H9 (cell line): ENCODE data around the gene USP20. TPM values are rescaled to one million over a fixed set of nuclear protein-coding genes. Genes with fewer than 3 reads are reported as not detected.

Experiments used
- DNase-seq: peaks from one replicate; pipeline ENCODE4 v3.0.0-alpha.2; 2017
- H2AFZ ChIP-seq: one replicate; pipeline ENCODE4 v1.6.1; 2013; ENCODE audit warnings: mild to moderate bottlenecking, low read length, control low read depth, moderate library complexity
- H2AK5ac ChIP-seq: 2 replicates; pipeline ENCODE4 v1.6.1; 2013; ENCODE audit warnings: low read length, control low read depth, mixed read lengths; ENCODE audit not compliant: insufficient read length
- H2BK120ac ChIP-seq: one replicate; pipeline ENCODE4 v1.6.1; 2013; ENCODE audit warnings: low read depth, mild to moderate bottlenecking, low read length, control low read depth, inconsistent platforms; ENCODE audit not compliant: poor library complexity, severe bottlenecking
- H2BK12ac ChIP-seq: 2 replicates; pipeline ENCODE4 v1.6.1; 2013; ENCODE audit warnings: low read length, control low read depth, mixed read lengths, low read depth; ENCODE audit not compliant: insufficient read length
- H2BK15ac ChIP-seq: 2 replicates; pipeline ENCODE4 v1.6.1; 2013; ENCODE audit warnings: low read depth, low read length, control low read depth
- H2BK20ac ChIP-seq: one replicate; pipeline ENCODE4 v1.6.1; 2013; ENCODE audit warnings: low read depth, mild to moderate bottlenecking, low read length, control low read depth, inconsistent platforms; ENCODE audit not compliant: poor library complexity, severe bottlenecking
- H2BK5ac ChIP-seq: 2 replicates; pipeline ENCODE4 v1.6.1; 2013; ENCODE audit warnings: low read length, control low read depth, mixed read lengths; ENCODE audit not compliant: insufficient read length
- H3K14ac ChIP-seq: 2 replicates; pipeline ENCODE4 v1.6.1; 2013; ENCODE audit warnings: low read length, control low read depth; ENCODE audit not compliant: insufficient read depth
- H3K18ac ChIP-seq: 2 replicates; pipeline ENCODE4 v1.6.1; 2013; ENCODE audit warnings: low read depth, mild to moderate bottlenecking, mixed read lengths, low read length, control low read depth; ENCODE audit not compliant: insufficient read length
- H3K23ac ChIP-seq: 2 replicates; pipeline ENCODE4 v1.6.1; 2013; ENCODE audit warnings: low read length, control low read depth, mixed read lengths, low read depth; ENCODE audit not compliant: insufficient read length
- H3K23me2 ChIP-seq: 2 replicates; pipeline ENCODE4 v1.6.1; 2013; ENCODE audit warnings: low read depth, mild to moderate bottlenecking, mixed read lengths, low read length, control low read depth; ENCODE audit not compliant: insufficient read length, poor library complexity, severe bottlenecking
- H3K27ac ChIP-seq: 2 replicates; pipeline ENCODE4 v1.5.1; 2013; ENCODE audit warnings: low read length, control low read depth, mixed read lengths, low read depth; ENCODE audit not compliant: insufficient read length
- H3K27me3 ChIP-seq: 2 replicates; pipeline ENCODE4 v1.6.1; 2013; ENCODE audit warnings: low read length, control low read depth, inconsistent platforms; ENCODE audit not compliant: insufficient read depth
- H3K4ac ChIP-seq: 2 replicates; pipeline ENCODE4 v1.6.1; 2013; ENCODE audit warnings: low read depth, mild to moderate bottlenecking, control low read depth, inconsistent platforms, low read length, moderate library complexity
- H3K4me1 ChIP-seq: 2 replicates; pipeline ENCODE4 v1.6.1; 2013; ENCODE audit warnings: low read length, control low read depth, inconsistent platforms; ENCODE audit not compliant: insufficient read depth
- H3K4me2 ChIP-seq: 2 replicates; pipeline ENCODE4 v1.6.1; 2013; ENCODE audit warnings: low read length, control low read depth, mixed read lengths; ENCODE audit not compliant: insufficient read length, insufficient read depth
- H3K56ac ChIP-seq: 2 replicates; pipeline ENCODE4 v1.6.1; 2013; ENCODE audit warnings: low read depth, mild to moderate bottlenecking, mixed read lengths, low read length, control low read depth; ENCODE audit not compliant: insufficient read length
- H3K79me1 ChIP-seq: 2 replicates; pipeline ENCODE4 v1.6.1; 2013; ENCODE audit warnings: low read depth, mild to moderate bottlenecking, moderate library complexity, low read length, control low read depth, inconsistent platforms; ENCODE audit not compliant: insufficient read depth, poor library complexity, severe bottlenecking
- H3K79me2 ChIP-seq: 2 replicates; pipeline ENCODE4 v1.6.1; 2013; ENCODE audit warnings: low read length, control low read depth, inconsistent platforms; ENCODE audit not compliant: insufficient read depth
- H3K9ac ChIP-seq: 2 replicates; pipeline ENCODE4 v1.6.1; 2013; ENCODE audit warnings: low read length, control low read depth, mixed read lengths; ENCODE audit not compliant: insufficient read length; ENCODE audit errors: extremely low read depth
- H3K9me3 ChIP-seq: one replicate; pipeline ENCODE4 v1.6.1; 2013; ENCODE audit warnings: low read depth, low read length, inconsistent platforms; ENCODE audit not compliant: control insufficient read depth
- H3T11ph ChIP-seq: one replicate; pipeline ENCODE4 v1.6.1; 2013; ENCODE audit warnings: mild to moderate bottlenecking, low read length, control low read depth, inconsistent platforms
- H4K20me1 ChIP-seq: one replicate; pipeline ENCODE4 v1.6.1; 2013; ENCODE audit not compliant: control insufficient read depth, insufficient read length, insufficient read depth
- H4K5ac ChIP-seq: 2 replicates; pipeline ENCODE4 v1.6.1; 2013; ENCODE audit warnings: low read depth, mild to moderate bottlenecking, mixed read lengths, low read length, control low read depth; ENCODE audit not compliant: insufficient read length
- H4K8ac ChIP-seq: replicated peaks from 2 replicates; pipeline ENCODE4 v1.6.1; 2013; ENCODE audit warnings: low read length, control low read depth, mixed read lengths, low read depth; ENCODE audit not compliant: insufficient read length
- H4K91ac ChIP-seq: 2 replicates; pipeline ENCODE4 v1.6.1; 2013; ENCODE audit warnings: low read depth, mild to moderate bottlenecking, moderate library complexity, mixed read lengths, low read length, control low read depth; ENCODE audit not compliant: insufficient read length
- H3K27ac Mint-ChIP-seq, 3 experiments: 2 replicates in 2 of 3; 3 replicates in 1 of 3; pipeline ENCODE4 v1.8.0; 2020 to 2021; ENCODE audit warnings: mixed read lengths in 3 of 3, mild to moderate bottlenecking in 1 of 3, moderate library complexity in 1 of 3
- H3K27me3 Mint-ChIP-seq: 2 replicates; pipeline ENCODE4 v1.8.0; 2021; ENCODE audit warnings: low read depth, mild to moderate bottlenecking, moderate library complexity, mixed read lengths
- H3K36me3 Mint-ChIP-seq, 3 experiments: 2 replicates in 2 of 3; 3 replicates in 1 of 3; pipeline ENCODE4 v1.8.0; 2020 to 2021; ENCODE audit warnings: low read depth in 3 of 3, mixed read lengths in 3 of 3; ENCODE audit not compliant: insufficient read depth in 1 of 3
- H3K4me1 Mint-ChIP-seq, 2 experiments: 2 replicates each; pipeline ENCODE4 v1.8.0; 2020; ENCODE audit warnings: mixed read lengths in 2 of 2
- H3K4me3 Mint-ChIP-seq, 2 experiments: 2 replicates in 1 of 2; 3 replicates in 1 of 2; pipeline ENCODE4 v1.8.0; 2020 to 2021; ENCODE audit warnings: mild to moderate bottlenecking in 2 of 2, mixed read lengths in 2 of 2, moderate library complexity in 1 of 2
- H3K9me3 Mint-ChIP-seq, 2 experiments: 2 replicates in 1 of 2; 3 replicates in 1 of 2; pipeline ENCODE4 v1.8.0; 2020; ENCODE audit warnings: mild to moderate bottlenecking in 2 of 2, mixed read lengths in 2 of 2, moderate library complexity in 1 of 2
- WGBS: extraction: QIAGEN DNeasy Blood & Tissue Kit; methylation state at CpG from one replicate; pipeline ENCODE4 v1.1.7; 2013; ENCODE audit warnings: missing lambda C conversion rate, low lambda C conversion rate, mixed read lengths; ENCODE audit not compliant: insufficient read length; ENCODE audit errors: extremely low coverage; 5-methylcytosine and 5-hydroxymethylcytosine counted together
- total RNA-seq: library from RNA; stranded (reverse); gene quantifications from 2 replicates; pipeline ENCODE4 v1.2.1, GENCODE V29; 2021
- TF ChIP-seq, protein P1 (sequence below): fragments of 200-600 bp; sonication (generic); conservative IDR thresholded peaks from 3 replicates; pipeline ENCODE4 v1.8.0; 2021; ENCODE audit warnings: antibody characterized with exemption, mild to moderate bottlenecking

Gene USP20
- total RNA-seq, 1 experiment from 2014 or later: 20.9 TPM

DNA sequence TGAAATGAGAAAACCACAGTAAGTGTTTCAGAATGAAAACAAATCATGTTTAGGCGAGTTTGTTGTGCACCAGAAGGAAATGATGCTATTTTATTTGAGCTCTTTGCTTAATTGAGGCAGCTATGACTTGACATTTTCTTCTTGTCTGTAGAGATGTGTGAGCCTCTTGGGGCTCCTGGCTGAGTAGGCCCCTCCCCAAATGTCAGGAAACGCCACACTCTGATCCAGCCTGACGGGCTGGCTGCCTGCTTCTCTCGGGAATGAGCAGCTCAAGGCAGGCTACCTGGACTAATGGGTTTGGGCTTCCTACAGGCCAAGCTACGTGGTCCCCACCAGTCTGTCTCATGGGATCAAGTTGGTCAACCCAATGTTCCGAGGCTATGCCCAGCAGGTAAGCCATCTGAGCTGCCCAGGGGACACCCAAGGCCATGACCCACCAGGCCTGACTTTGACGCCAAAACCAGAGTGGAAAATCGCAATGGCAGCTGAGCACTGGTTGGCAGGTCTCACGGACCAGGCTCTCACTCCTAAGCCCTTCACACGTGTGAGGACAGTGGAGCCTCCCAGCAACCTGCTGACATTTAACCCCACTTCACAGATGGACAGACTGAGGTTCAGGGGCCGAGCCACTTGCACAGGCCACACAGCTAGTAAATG, 29.9 kb downstream of the USP20 start:
- H3K9ac ChIP-seq: no peak overlapping the region
- H2BK20ac ChIP-seq: no peak overlapping the region
- Mint-ChIP-seq H3K4me3 (no peak overlapping the region), H3K36me3 (peaks cover 10 to 37% (median 30%) of the 10 kb centered on the region in 3 experiments; a peak in 6 of 7 replicates), H3K4me1 (no peaks in the 10 kb centered on the region), H3K9me3 (no peaks in the 10 kb centered on the region), H3K27ac (no peak overlapping the region), H3K27me3 (no peaks in the 10 kb centered on the region)
- no peaks in the 10 kb centered on the region for H3K9me3 ChIP-seq
- H3K79me1 ChIP-seq: no peaks in the 10 kb centered on the region
- H3K4me2 ChIP-seq: no peak overlapping the region
- H3K23me2 ChIP-seq: no peaks in the 10 kb centered on the region
- no peak overlapping the region for H3K23ac ChIP-seq
- H2BK5ac ChIP-seq: no peak overlapping the region
- no peaks in the 10 kb centered on the region for H3K79me2 ChIP-seq
- no peak overlapping the region for H3K18ac ChIP-seq
- no peak overlapping the region for H3T11ph ChIP-seq
- no peak overlapping the region for H3K14ac ChIP-seq
- no peaks in the 10 kb centered on the region for H3K4me1 ChIP-seq
- H4K8ac ChIP-seq: no peak overlapping the region
- no peak overlapping the region for H4K91ac ChIP-seq
- H3K4ac ChIP-seq: no peak overlapping the region
- no peaks in the 10 kb centered on the region for H4K20me1 ChIP-seq
- H3K27ac ChIP-seq: no peak overlapping the region
- H2AK5ac ChIP-seq: no peak overlapping the region
- no peaks in the 10 kb centered on the region for H3K27me3 ChIP-seq
- no peak overlapping the region for H3K56ac ChIP-seq
- H4K5ac ChIP-seq: no peak overlapping the region
- TF ChIP-seq, protein P1, sequence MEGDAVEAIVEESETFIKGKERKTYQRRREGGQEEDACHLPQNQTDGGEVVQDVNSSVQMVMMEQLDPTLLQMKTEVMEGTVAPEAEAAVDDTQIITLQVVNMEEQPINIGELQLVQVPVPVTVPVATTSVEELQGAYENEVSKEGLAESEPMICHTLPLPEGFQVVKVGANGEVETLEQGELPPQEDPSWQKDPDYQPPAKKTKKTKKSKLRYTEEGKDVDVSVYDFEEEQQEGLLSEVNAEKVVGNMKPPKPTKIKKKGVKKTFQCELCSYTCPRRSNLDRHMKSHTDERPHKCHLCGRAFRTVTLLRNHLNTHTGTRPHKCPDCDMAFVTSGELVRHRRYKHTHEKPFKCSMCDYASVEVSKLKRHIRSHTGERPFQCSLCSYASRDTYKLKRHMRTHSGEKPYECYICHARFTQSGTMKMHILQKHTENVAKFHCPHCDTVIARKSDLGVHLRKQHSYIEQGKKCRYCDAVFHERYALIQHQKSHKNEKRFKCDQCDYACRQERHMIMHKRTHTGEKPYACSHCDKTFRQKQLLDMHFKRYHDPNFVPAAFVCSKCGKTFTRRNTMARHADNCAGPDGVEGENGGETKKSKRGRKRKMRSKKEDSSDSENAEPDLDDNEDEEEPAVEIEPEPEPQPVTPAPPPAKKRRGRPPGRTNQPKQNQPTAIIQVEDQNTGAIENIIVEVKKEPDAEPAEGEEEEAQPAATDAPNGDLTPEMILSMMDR: no peak
- H2BK12ac ChIP-seq: no peak overlapping the region
- peak; percentile 22 for DNase-seq
- H2AFZ ChIP-seq: no peak overlapping the region
- no peak overlapping the region for H2BK120ac ChIP-seq
- no peak overlapping the region for H2BK15ac ChIP-seq
- no CpG with 5 or more reads among the region's 11 CpGs for whole genome bisulfite sequencing
